H1 (cell line): ENCODE data around the gene USP53. TPM values are rescaled to one million over a fixed set of nuclear protein-coding genes. Genes with fewer than 3 reads are reported as not detected.

Experiments
- POLR2AphosphoS5 ChIP-seq: IDR thresholded peaks from 2 replicates; pipeline ENCODE4 v1.6.1; 2011; ENCODE audit warnings: low read depth, low read length
- SIN3A ChIP-seq, 2 experiments: IDR thresholded peaks in 1 of 2; conservative IDR thresholded peaks in 1 of 2; 2 replicates each; pipeline ENCODE4 v1.6.1; 2011 to 2012; ENCODE audit warnings: low read length in 2 of 2, improper control_type of control experiment in 1 of 2, low read depth in 1 of 2, mild to moderate bottlenecking in 1 of 2
- polyA plus RNA-seq, 7 experiments: library from polyadenylated mRNA; depleted of rRNA in 3 of 7; stranded (reverse) in 5 of 7; unstranded in 2 of 7; fragments of >200 nt in 5 of 7; fragments of 200-250 nt in 2 of 7; gene quantifications; 1 replicate in 5 of 7; 2 replicates in 1 of 7; 4 replicates in 1 of 7; pipeline versions ENCODE4 v1.2.1 to v1.2.3, GENCODE V29; 2011 to 2013; ENCODE audit warnings: missing spikeins in 2 of 7, mixed read lengths in 2 of 7
- total RNA-seq: library from RNA; stranded (reverse); fragmentation: NEBNext Ultra II Directional; extraction: Animal tissue kit (Norgen Biotek cat#: 25700); gene quantifications from 2 replicates; pipeline ENCODE4 v1.2.1, GENCODE V29; 2021
- TF ChIP-seq, protein P1 (sequence below): fragments of 300-600 bp; sonication (generic); IDR thresholded peaks from 2 replicates; pipeline ENCODE4 v1.7.1; 2012; ENCODE audit warnings: low read length, moderate library complexity, mild to moderate bottlenecking, inconsistent platforms; ENCODE audit not compliant: insufficient replicate concordance
- TF ChIP-seq, protein P2 (sequence below), 3 experiments: IDR thresholded peaks; 1 replicate in 2 of 3; 2 replicates in 1 of 3; pipeline versions ENCODE4 v1.5.1 to v1.6.1; 2011; ENCODE audit warnings: low read length in 3 of 3, mild to moderate bottlenecking in 3 of 3, inconsistent platforms in 2 of 3, low read depth in 1 of 3, moderate library complexity in 1 of 3; ENCODE audit not compliant: insufficient read depth in 1 of 3; ENCODE audit errors: control extremely low read depth in 1 of 3
- TF ChIP-seq, protein P3 (sequence below): IDR thresholded peaks from 2 replicates; pipeline ENCODE4 v1.6.1; 2011; ENCODE audit warnings: low read length, improper control_type of control experiment

USP53 gene
- total and polyA plus RNA-seq, 2 of the 8 experiments (the other 6 are each of a cell fraction or from before 2014, with no cell fraction given): 2.9 to 14.9 TPM

DNA sequence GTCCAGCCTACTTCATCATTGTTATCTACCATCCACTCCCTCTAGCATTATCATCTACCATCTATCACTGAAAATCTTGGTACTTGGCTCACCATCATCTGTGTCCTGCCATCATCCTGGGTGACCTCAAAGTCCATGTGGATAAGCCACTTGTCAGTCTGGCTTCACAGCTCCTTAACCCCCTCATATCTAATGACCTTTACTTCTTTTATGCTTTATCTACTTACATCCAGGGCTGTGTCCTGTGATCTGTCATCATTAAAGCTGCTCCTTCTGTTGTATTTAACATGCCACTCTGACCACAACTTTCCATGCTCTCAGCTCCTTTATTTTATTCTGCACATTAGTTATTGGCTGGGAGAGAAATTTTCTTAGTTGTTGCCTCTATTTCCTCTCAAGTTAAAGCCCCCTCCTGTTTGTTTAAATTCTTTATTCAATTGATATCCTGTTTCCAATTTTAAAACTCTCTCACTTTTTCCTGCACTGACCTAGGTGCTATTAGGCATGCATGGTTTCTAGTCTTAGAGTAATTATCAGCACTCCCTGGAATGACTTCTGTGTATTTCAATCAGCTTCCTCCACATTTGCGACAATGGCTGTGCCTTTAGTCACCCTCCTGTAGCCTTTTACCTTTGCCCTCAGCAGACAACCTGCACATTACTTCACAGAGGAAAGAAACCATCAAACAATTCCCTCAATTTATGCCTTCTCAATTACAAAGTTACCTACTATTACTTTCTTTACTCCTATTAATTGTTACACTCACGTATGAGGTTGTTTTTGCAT is 117.5 kb downstream of the USP53 start (continued):
- TF ChIP-seq, protein P1, sequence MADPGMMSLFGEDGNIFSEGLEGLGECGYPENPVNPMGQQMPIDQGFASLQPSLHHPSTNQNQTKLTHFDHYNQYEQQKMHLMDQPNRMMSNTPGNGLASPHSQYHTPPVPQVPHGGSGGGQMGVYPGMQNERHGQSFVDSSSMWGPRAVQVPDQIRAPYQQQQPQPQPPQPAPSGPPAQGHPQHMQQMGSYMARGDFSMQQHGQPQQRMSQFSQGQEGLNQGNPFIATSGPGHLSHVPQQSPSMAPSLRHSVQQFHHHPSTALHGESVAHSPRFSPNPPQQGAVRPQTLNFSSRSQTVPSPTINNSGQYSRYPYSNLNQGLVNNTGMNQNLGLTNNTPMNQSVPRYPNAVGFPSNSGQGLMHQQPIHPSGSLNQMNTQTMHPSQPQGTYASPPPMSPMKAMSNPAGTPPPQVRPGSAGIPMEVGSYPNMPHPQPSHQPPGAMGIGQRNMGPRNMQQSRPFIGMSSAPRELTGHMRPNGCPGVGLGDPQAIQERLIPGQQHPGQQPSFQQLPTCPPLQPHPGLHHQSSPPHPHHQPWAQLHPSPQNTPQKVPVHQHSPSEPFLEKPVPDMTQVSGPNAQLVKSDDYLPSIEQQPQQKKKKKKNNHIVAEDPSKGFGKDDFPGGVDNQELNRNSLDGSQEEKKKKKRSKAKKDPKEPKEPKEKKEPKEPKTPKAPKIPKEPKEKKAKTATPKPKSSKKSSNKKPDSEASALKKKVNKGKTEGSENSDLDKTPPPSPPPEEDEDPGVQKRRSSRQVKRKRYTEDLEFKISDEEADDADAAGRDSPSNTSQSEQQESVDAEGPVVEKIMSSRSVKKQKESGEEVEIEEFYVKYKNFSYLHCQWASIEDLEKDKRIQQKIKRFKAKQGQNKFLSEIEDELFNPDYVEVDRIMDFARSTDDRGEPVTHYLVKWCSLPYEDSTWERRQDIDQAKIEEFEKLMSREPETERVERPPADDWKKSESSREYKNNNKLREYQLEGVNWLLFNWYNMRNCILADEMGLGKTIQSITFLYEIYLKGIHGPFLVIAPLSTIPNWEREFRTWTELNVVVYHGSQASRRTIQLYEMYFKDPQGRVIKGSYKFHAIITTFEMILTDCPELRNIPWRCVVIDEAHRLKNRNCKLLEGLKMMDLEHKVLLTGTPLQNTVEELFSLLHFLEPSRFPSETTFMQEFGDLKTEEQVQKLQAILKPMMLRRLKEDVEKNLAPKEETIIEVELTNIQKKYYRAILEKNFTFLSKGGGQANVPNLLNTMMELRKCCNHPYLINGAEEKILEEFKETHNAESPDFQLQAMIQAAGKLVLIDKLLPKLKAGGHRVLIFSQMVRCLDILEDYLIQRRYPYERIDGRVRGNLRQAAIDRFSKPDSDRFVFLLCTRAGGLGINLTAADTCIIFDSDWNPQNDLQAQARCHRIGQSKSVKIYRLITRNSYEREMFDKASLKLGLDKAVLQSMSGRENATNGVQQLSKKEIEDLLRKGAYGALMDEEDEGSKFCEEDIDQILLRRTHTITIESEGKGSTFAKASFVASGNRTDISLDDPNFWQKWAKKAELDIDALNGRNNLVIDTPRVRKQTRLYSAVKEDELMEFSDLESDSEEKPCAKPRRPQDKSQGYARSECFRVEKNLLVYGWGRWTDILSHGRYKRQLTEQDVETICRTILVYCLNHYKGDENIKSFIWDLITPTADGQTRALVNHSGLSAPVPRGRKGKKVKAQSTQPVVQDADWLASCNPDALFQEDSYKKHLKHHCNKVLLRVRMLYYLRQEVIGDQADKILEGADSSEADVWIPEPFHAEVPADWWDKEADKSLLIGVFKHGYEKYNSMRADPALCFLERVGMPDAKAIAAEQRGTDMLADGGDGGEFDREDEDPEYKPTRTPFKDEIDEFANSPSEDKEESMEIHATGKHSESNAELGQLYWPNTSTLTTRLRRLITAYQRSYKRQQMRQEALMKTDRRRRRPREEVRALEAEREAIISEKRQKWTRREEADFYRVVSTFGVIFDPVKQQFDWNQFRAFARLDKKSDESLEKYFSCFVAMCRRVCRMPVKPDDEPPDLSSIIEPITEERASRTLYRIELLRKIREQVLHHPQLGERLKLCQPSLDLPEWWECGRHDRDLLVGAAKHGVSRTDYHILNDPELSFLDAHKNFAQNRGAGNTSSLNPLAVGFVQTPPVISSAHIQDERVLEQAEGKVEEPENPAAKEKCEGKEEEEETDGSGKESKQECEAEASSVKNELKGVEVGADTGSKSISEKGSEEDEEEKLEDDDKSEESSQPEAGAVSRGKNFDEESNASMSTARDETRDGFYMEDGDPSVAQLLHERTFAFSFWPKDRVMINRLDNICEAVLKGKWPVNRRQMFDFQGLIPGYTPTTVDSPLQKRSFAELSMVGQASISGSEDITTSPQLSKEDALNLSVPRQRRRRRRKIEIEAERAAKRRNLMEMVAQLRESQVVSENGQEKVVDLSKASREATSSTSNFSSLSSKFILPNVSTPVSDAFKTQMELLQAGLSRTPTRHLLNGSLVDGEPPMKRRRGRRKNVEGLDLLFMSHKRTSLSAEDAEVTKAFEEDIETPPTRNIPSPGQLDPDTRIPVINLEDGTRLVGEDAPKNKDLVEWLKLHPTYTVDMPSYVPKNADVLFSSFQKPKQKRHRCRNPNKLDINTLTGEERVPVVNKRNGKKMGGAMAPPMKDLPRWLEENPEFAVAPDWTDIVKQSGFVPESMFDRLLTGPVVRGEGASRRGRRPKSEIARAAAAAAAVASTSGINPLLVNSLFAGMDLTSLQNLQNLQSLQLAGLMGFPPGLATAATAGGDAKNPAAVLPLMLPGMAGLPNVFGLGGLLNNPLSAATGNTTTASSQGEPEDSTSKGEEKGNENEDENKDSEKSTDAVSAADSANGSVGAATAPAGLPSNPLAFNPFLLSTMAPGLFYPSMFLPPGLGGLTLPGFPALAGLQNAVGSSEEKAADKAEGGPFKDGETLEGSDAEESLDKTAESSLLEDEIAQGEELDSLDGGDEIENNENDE: no peak
- TF ChIP-seq POLR2AphosphoS5 (no peak), SIN3A (conservative IDR thresholded peaks at IDR 0.05 in 1 of 2, IDR thresholded peaks at IDR 0.05 in 1 of 2; ENCODE audit: low read depth in 1 of 2, low read length in 2 of 2) (no peak)
- TF ChIP-seq, protein P2, sequence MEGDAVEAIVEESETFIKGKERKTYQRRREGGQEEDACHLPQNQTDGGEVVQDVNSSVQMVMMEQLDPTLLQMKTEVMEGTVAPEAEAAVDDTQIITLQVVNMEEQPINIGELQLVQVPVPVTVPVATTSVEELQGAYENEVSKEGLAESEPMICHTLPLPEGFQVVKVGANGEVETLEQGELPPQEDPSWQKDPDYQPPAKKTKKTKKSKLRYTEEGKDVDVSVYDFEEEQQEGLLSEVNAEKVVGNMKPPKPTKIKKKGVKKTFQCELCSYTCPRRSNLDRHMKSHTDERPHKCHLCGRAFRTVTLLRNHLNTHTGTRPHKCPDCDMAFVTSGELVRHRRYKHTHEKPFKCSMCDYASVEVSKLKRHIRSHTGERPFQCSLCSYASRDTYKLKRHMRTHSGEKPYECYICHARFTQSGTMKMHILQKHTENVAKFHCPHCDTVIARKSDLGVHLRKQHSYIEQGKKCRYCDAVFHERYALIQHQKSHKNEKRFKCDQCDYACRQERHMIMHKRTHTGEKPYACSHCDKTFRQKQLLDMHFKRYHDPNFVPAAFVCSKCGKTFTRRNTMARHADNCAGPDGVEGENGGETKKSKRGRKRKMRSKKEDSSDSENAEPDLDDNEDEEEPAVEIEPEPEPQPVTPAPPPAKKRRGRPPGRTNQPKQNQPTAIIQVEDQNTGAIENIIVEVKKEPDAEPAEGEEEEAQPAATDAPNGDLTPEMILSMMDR (IDR thresholded peaks at IDR 0.05; ENCODE audit: control extremely low read depth in 1 of 3, insufficient read depth in 1 of 3, low read depth in 1 of 3, low read length in 3 of 3): no peak
- TF ChIP-seq, protein P3, sequence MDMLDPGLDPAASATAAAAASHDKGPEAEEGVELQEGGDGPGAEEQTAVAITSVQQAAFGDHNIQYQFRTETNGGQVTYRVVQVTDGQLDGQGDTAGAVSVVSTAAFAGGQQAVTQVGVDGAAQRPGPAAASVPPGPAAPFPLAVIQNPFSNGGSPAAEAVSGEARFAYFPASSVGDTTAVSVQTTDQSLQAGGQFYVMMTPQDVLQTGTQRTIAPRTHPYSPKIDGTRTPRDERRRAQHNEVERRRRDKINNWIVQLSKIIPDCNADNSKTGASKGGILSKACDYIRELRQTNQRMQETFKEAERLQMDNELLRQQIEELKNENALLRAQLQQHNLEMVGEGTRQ: no peak
